Measurements from ENCODE around the gene TECR.

Gene TECR

DNA sequence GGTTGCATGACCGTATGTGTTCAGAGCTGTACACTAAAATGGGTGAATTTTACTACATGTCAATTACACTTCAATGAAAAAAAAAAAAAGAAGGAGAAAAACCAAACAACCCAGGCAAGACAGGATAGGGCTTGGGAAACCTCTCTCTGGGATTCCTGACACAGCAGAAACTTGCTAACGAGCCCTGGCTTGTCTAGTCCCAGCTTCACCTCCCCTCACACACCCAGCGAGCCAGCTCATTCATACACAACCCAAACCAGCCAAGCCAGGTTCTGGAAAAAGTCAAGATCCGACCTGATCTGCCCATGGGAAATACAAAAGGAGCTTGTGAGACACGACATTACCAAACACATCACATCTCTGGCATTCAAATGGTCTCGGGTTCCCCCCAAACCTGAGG, 3.7 kb upstream of the TECR start:
- WGBS (ENCODE audit: insufficient coverage), result 100% methylated on average over 3 of the region's 6 CpGs
- ChIA-PET POLR2A (interaction anchor here (1.2 kb wide), 1 partner anchor 23 kb away, joined by 3 read pairs; no protein-coding TSS in a partner anchor), CTCF (interaction anchor here (0.6 to 1.4 kb wide), 3 partner anchors 19 to 102 kb away, joined by 3 to 4 read pairs (median 3); no protein-coding TSS in a partner anchor)
- Histone ChIP-seq H3K4me3 (ENCODE audit: control insufficient read depth in 1 of 7, extremely low read depth in 1 of 7, insufficient read depth in 4 of 7, low read depth in 2 of 7, low read length in 6 of 7) (no peak overlapping the region), H3K36me3 (ENCODE audit: control insufficient read depth in 4 of 4, insufficient read depth in 4 of 4, low read length in 3 of 4) (no peaks in the 10 kb centered on the region), H3K9me3 (ENCODE audit: control extremely low read depth in 1 of 5, control insufficient read depth in 4 of 5, insufficient read depth in 2 of 5, low read depth in 1 of 5, low read length in 4 of 5) (no peaks in the 10 kb centered on the region), H3K4me1 (ENCODE audit: control extremely low read depth in 1 of 4, control insufficient read depth in 4 of 4, insufficient read depth in 4 of 4, low read length in 3 of 4) (peaks cover 6 to 22% (median 9%) of the 10 kb centered on the region in 4 experiments), H3K27me3 (replicated peaks in 2 of 5; ENCODE audit: control insufficient read depth in 4 of 5, insufficient read depth in 5 of 5, low read length in 4 of 5) (no peaks in the 10 kb centered on the region), H3K27ac (ENCODE audit: insufficient read depth in 1 of 2, low read depth in 1 of 2, low read length in 2 of 2, poor library complexity in 1 of 2, severe bottlenecking in 2 of 2) (no peak overlapping the region)
- DNase-seq, result no peak

DNA sequence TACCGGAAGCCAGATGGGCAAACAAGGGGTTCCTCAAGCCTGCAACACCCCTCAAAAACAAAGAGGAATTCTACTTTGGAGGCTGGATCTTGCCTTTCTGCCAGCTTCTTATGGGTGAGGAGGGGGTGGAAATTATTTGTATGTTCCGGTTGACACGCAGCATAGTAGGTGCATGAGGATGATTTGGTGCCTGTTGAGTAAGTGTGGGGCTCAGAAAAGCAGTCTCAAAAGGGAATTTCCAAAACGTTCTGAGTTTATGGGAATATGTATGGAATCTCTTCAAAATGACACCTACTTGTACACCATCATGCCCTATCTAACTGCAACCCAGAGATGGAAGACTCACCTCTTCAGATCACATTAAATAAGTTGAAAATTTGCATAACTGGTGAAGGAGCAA, 3.0 kb upstream of the TECR start:
- Histone ChIP-seq H3K27ac (ENCODE audit: insufficient read depth in 1 of 2, low read depth in 1 of 2, low read length in 2 of 2, poor library complexity in 1 of 2, severe bottlenecking in 2 of 2) (no peak overlapping the region), H3K9me3 (ENCODE audit: control extremely low read depth in 1 of 5, control insufficient read depth in 4 of 5, insufficient read depth in 2 of 5, low read depth in 1 of 5, low read length in 4 of 5) (no peaks in the 10 kb centered on the region), H3K27me3 (replicated peaks in 2 of 5; ENCODE audit: control insufficient read depth in 4 of 5, insufficient read depth in 5 of 5, low read length in 4 of 5) (no peaks in the 10 kb centered on the region), H3K36me3 (ENCODE audit: control insufficient read depth in 4 of 4, insufficient read depth in 4 of 4, low read length in 3 of 4) (no peaks in the 10 kb centered on the region), H3K4me3 (ENCODE audit: control insufficient read depth in 1 of 7, extremely low read depth in 1 of 7, insufficient read depth in 4 of 7, low read depth in 2 of 7, low read length in 6 of 7) (no peak overlapping the region), H3K4me1 (ENCODE audit: control extremely low read depth in 1 of 4, control insufficient read depth in 4 of 4, insufficient read depth in 4 of 4, low read length in 3 of 4) (peaks cover 6 to 24% (median 10%) of the 10 kb centered on the region in 4 experiments)
- POLR2A ChIA-PET, result interaction anchor here (1.2 kb wide), 1 partner anchor 24 kb away, joined by 3 read pairs; no protein-coding TSS in a partner anchor
- CTCF ChIA-PET, result interaction anchor here (1.0 to 1.4 kb wide), 2 partner anchors 19 to 34 kb away, joined by 3 to 4 read pairs; no protein-coding TSS in a partner anchor
- WGBS (ENCODE audit: insufficient coverage), result 100% methylated on average over 3 of the region's 4 CpGs
- no peak for DNase-seq

DNA sequence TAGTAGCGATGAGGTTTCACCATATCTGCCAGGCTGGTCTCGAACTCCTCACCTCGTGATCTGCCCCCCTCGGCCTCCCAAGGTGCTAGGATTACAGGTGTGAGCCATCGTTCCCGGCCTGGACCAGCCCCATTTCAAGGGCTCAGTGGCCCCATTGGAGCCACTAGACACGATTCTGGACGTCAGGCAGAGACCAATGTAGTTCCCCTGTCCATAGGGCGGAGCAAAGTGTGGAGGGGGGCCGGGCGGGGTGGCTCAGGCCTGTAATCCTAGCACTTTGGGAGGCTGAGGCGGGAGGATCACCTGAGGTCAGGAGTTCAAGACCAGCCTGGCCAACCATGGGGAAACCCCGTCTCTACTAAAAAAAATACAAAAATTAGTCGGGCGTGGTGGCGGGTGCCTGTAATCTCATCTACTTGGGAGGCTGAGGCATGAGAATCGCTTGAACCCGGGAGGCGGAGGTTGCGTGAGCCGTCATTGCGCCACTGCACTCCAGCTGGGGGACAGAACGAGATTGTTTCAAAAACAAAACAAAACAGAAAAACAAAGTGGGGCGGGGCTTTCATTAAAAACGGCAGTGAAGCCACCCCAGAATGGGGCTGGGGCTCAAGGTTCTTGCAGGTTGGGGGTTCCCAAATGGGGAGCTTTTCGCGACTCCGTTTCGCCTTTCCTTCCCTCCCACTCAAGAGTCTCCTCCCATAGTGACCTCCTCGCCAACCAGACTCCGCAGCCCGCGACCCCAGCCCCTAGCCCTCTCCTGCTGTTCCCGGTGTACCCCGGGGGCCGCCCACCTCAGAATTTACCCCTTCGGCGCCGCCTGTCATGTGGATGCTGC, 758 bp upstream of the TECR start:
- POLR2A ChIA-PET, result interaction anchor here (1.0 to 1.8 kb wide), 2 partner anchors 8 to 11 kb away, joined by 3 to 12 read pairs; partner anchors contain the start of gene DNAJB1
- CTCF ChIA-PET, result interaction anchor here (1.4 kb wide), 1 partner anchor 25 kb away, joined by 3 read pairs; no protein-coding TSS in a partner anchor
- DNase-seq, result no peak
- H3K4me1 ChIP-seq (ENCODE audit: control extremely low read depth in 1 of 4, control insufficient read depth in 4 of 4, insufficient read depth in 4 of 4, low read length in 3 of 4), result peaks cover 6 to 26% (median 14%) of the 10 kb centered on the region in 4 experiments
- no peaks in the 10 kb centered on the region for H3K27me3 ChIP-seq (replicated peaks in 2 of 5; ENCODE audit: control insufficient read depth in 4 of 5, insufficient read depth in 5 of 5, low read length in 4 of 5)
- H3K4me3 ChIP-seq (ENCODE audit: control insufficient read depth in 1 of 7, extremely low read depth in 1 of 7, insufficient read depth in 4 of 7, low read depth in 2 of 7, low read length in 6 of 7), result peak overlapping the region; percentile 87 to 97 (median 95)
- WGBS (ENCODE audit: insufficient coverage), result 42% methylated on average over 39 of the region's 39 CpGs
- no peaks in the 10 kb centered on the region for H3K9me3 ChIP-seq (ENCODE audit: control extremely low read depth in 1 of 5, control insufficient read depth in 4 of 5, insufficient read depth in 2 of 5, low read depth in 1 of 5, low read length in 4 of 5)
- no peaks in the 10 kb centered on the region for H3K36me3 ChIP-seq (ENCODE audit: control insufficient read depth in 4 of 4, insufficient read depth in 4 of 4, low read length in 3 of 4)
- H3K27ac ChIP-seq (ENCODE audit: insufficient read depth in 1 of 2, low read depth in 1 of 2, low read length in 2 of 2, poor library complexity in 1 of 2, severe bottlenecking in 2 of 2), result peak overlapping the region; percentile 40 to 86

DNA sequence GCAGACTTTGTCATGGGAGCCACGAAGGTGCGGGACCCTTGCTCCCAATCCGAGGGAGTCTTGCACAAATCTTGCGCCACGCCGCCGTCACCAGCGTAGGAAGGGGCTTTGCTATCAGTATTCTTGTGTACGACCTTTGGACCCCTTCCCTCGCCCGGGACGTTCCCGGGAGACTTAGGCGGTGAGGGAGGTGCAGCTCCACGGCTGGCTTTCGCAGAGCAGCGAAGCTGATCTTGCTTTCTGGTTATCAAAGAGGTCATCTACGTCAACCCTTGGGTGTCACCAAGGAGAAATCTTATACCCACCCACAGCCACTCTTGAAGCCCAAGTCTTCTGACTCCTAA, 583 bp downstream of the TECR start:
- ChIA-PET POLR2A (interaction anchor here (1.8 kb wide), 1 partner anchor 12 kb away, joined by 12 read pairs; the partner anchor contains the start of gene DNAJB1), CTCF (interaction anchor here (1.4 to 1.5 kb wide), 2 partner anchors 24 to 26 kb away, joined by 3 to 4 read pairs; no protein-coding TSS in a partner anchor)
- Histone ChIP-seq H3K27me3 (replicated peaks in 2 of 5; ENCODE audit: control insufficient read depth in 4 of 5, insufficient read depth in 5 of 5, low read length in 4 of 5) (no peaks in the 10 kb centered on the region), H3K27ac (ENCODE audit: insufficient read depth in 1 of 2, low read depth in 1 of 2, low read length in 2 of 2, poor library complexity in 1 of 2, severe bottlenecking in 2 of 2) (peak overlapping the region in 1 of 2 experiments; percentile 78), H3K9me3 (ENCODE audit: control extremely low read depth in 1 of 5, control insufficient read depth in 4 of 5, insufficient read depth in 2 of 5, low read depth in 1 of 5, low read length in 4 of 5) (no peaks in the 10 kb centered on the region), H3K4me3 (ENCODE audit: control insufficient read depth in 1 of 7, extremely low read depth in 1 of 7, insufficient read depth in 4 of 7, low read depth in 2 of 7, low read length in 6 of 7) (peak overlapping the region; percentile 87 to 97 (median 96)), H3K4me1 (ENCODE audit: control extremely low read depth in 1 of 4, control insufficient read depth in 4 of 4, insufficient read depth in 4 of 4, low read length in 3 of 4) (peaks cover 6 to 26% (median 14%) of the 10 kb centered on the region in 4 experiments), H3K36me3 (ENCODE audit: control insufficient read depth in 4 of 4, insufficient read depth in 4 of 4, low read length in 3 of 4) (peaks cover 3 to 5% (median 5%) of the 10 kb centered on the region in 4 experiments)
- under 1% methylated on average over 17 of the region's 18 CpGs for WGBS (ENCODE audit: insufficient coverage)
- no peak for DNase-seq

DNA sequence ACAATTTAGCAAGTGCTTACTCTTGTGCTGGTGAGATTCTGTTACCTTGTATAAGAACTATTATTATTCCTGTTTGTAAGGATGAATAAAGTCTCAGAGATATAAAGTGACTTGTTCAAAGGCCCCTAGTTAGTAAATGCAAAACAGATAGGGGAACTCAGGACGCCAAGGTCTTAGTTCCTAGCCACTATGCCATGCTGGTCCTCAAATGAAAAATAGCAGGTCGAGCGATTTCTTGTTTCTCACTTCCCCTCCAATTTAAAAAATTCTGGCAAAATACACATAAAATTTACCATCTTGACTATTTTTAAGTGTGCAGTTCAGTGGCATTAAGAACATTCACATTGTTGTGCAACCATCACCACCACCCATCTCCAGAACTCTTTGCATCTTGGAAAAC, 1.1 kb downstream of the TECR start:
- H3K36me3 ChIP-seq (ENCODE audit: control insufficient read depth in 4 of 4, insufficient read depth in 4 of 4, low read length in 3 of 4), result peaks cover 3 to 5% (median 5%) of the 10 kb centered on the region in 4 experiments
- no peaks in the 10 kb centered on the region for H3K9me3 ChIP-seq (ENCODE audit: control extremely low read depth in 1 of 5, control insufficient read depth in 4 of 5, insufficient read depth in 2 of 5, low read depth in 1 of 5, low read length in 4 of 5)
- 67% methylated on average over 3 of the region's 3 CpGs for WGBS (ENCODE audit: insufficient coverage)
- H3K27me3 ChIP-seq (replicated peaks in 2 of 5; ENCODE audit: control insufficient read depth in 4 of 5, insufficient read depth in 5 of 5, low read length in 4 of 5), result no peaks in the 10 kb centered on the region
- H3K4me1 ChIP-seq (ENCODE audit: control extremely low read depth in 1 of 4, control insufficient read depth in 4 of 4, insufficient read depth in 4 of 4, low read length in 3 of 4), result peaks cover 6 to 26% (median 14%) of the 10 kb centered on the region in 4 experiments
- POLR2A ChIA-PET, result no interaction called here
- CTCF ChIA-PET, result interaction anchor here (1.5 kb wide), 1 partner anchor 27 kb away, joined by 4 read pairs; no protein-coding TSS in a partner anchor
- DNase-seq, result no peak
- peak overlapping the region in 5 of 7 experiments; percentile 87 to 97 (median 96) for H3K4me3 ChIP-seq (ENCODE audit: control insufficient read depth in 1 of 7, extremely low read depth in 1 of 7, insufficient read depth in 4 of 7, low read depth in 2 of 7, low read length in 6 of 7)
- peak overlapping the region in 1 of 2 experiments; percentile 78 for H3K27ac ChIP-seq (ENCODE audit: insufficient read depth in 1 of 2, low read depth in 1 of 2, low read length in 2 of 2, poor library complexity in 1 of 2, severe bottlenecking in 2 of 2)

DNA sequence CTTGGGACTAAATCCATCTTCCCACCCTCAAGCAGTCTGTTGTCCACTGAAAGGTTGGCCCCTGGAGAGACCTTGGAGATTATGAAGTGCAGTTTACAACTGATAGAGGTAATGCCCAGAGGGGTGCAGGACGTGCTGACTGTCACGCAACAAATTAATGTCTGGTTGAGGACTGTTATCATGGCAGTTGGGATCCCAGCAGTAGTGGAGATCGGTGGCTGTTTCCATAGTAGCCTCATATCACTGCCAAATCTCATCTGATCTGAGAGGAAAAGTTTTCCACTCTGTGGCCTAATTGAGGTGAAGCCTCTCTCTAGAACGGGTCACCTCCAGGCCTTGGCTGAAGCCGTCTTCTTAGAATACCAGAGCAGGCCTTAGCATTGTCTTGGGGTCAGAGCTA, 4.1 kb downstream of the TECR start:
- DNase-seq, result no peak
- no peak overlapping the region for H3K27ac ChIP-seq (ENCODE audit: insufficient read depth in 1 of 2, low read depth in 1 of 2, low read length in 2 of 2, poor library complexity in 1 of 2, severe bottlenecking in 2 of 2)
- ChIA-PET POLR2A (no interaction called here), CTCF (interaction anchor here (1.6 kb wide), 1 partner anchor 18 kb away, joined by 4 read pairs; no protein-coding TSS in a partner anchor)
- H3K36me3 ChIP-seq (ENCODE audit: control insufficient read depth in 4 of 4, insufficient read depth in 4 of 4, low read length in 3 of 4), result peaks cover 3 to 5% (median 5%) of the 10 kb centered on the region in 4 experiments
- peaks cover 6 to 31% (median 20%) of the 10 kb centered on the region in 4 experiments for H3K4me1 ChIP-seq (ENCODE audit: control extremely low read depth in 1 of 4, control insufficient read depth in 4 of 4, insufficient read depth in 4 of 4, low read length in 3 of 4)
- H3K9me3 ChIP-seq (ENCODE audit: control extremely low read depth in 1 of 5, control insufficient read depth in 4 of 5, insufficient read depth in 2 of 5, low read depth in 1 of 5, low read length in 4 of 5), result no peaks in the 10 kb centered on the region
- H3K4me3 ChIP-seq (ENCODE audit: control insufficient read depth in 1 of 7, extremely low read depth in 1 of 7, insufficient read depth in 4 of 7, low read depth in 2 of 7, low read length in 6 of 7), result no peak overlapping the region
- H3K27me3 ChIP-seq (replicated peaks in 2 of 5; ENCODE audit: control insufficient read depth in 4 of 5, insufficient read depth in 5 of 5, low read length in 4 of 5), result no peaks in the 10 kb centered on the region
- WGBS (ENCODE audit: insufficient coverage), result 92% methylated on average over 4 of the region's 5 CpGs
